SU-DHL-6 (cell line): Measurements from ENCODE around the gene UGT1A6.

Experiments
- CTCF ChIP-seq: fragments of 200-600 bp; sonication (generic); IDR thresholded peaks from one replicate; pipeline ENCODE4 v1.5.1; 2017; ENCODE audit warnings: antibody characterized with exemption, mild to moderate bottlenecking, low read length, moderate library complexity; ENCODE audit not compliant: insufficient read depth, poor library complexity, severe bottlenecking
- EZH2phosphoT487 ChIP-seq: fragments of 200-600 bp; sonication (generic), shearing (Covaris generic); conservative IDR thresholded peaks from 2 replicates; pipeline ENCODE4 v1.6.1; 2018; ENCODE audit warnings: mild to moderate bottlenecking, antibody characterized with exemption, low read length, moderate library complexity, mixed read lengths

- TF ChIP-seq CTCF: no peak
- TF ChIP-seq EZH2phosphoT487: no peak
Observed at GRCh38 chr2:233780771-233781170, 88.1 kb downstream of the UGT1A6 start.
